NCI-H1417 (cell line): ENCODE results near the gene FGGY.
"Not testable (repeated sequence)": the region's sequence is repeated elsewhere in the genome, so short reads cannot be mapped to it uniquely, and the experiment has no call there.

Source experiments
- DNase-seq, 3 experiments: peaks; one replicate each; lab custom pipeline; 2025; lab: John Stamatoyannopoulos, UW

Gene FGGY

GRCh38 chr1:59733443-59734141, 436.7 kb downstream of the FGGY start:
- no peak for DNase-seq

- not testable (repeated sequence) for DNase-seq
Observed at GRCh38 chr1:59735927-59736326, 439.0 kb downstream of the FGGY start.

- DNase-seq = no peak
Observed at GRCh38 chr1:59736744-59737143, 439.9 kb downstream of the FGGY start.

- DNase-seq = no peak
Observed at GRCh38 chr1:59737638-59738037, 440.7 kb downstream of the FGGY start.

GRCh38 chr1:59738152-59738551, 441.3 kb downstream of the FGGY start:
- no peak for DNase-seq

GRCh38 chr1:59738591-59739015, 441.7 kb downstream of the FGGY start:
- no peak for DNase-seq

GRCh38 chr1:59739111-59739510, 442.2 kb downstream of the FGGY start:
- DNase-seq = no peak

GRCh38 chr1:59742526-59742925, 445.6 kb downstream of the FGGY start:
- DNase-seq = no peak

- no peak for DNase-seq
Observed at GRCh38 chr1:59743324-59744091, 446.6 kb downstream of the FGGY start.

GRCh38 chr1:59747420-59748024, 450.6 kb downstream of the FGGY start:
- peak in 1 of 3 experiments; percentile 44 for DNase-seq

GRCh38 chr1:59748123-59748522, 451.2 kb downstream of the FGGY start:
- DNase-seq = no peak

- DNase-seq = no peak
Observed at GRCh38 chr1:59750328-59751003, 453.6 kb downstream of the FGGY start.

- DNase-seq = no peak
Observed at GRCh38 chr1:59751004-59751395, 454.1 kb downstream of the FGGY start.

- no peak for DNase-seq
Observed at GRCh38 chr1:59751801-59752200, 454.9 kb downstream of the FGGY start.

GRCh38 chr1:59752556-59753414, 455.9 kb downstream of the FGGY start:
- no peak for DNase-seq

- DNase-seq = no peak
Observed at GRCh38 chr1:59755069-59755685, 458.3 kb downstream of the FGGY start.

- no peak for DNase-seq
Observed at GRCh38 chr1:59757197-59757747, 460.4 kb downstream of the FGGY start.

- peak; percentile 67 to 82 (median 77) for DNase-seq
Observed at GRCh38 chr1:59759156-59759925, 462.4 kb downstream of the FGGY start.

GRCh38 chr1:59761443-59761842, 464.5 kb downstream of the FGGY start:
- no peak for DNase-seq

- DNase-seq = no peak
Observed at GRCh38 chr1:59763418-59763817, 466.5 kb downstream of the FGGY start.
